ENCODE data around the gene RMI2. TPM values are rescaled to one million over a fixed set of nuclear protein-coding genes. Genes with fewer than 3 reads are reported as not detected.

RMI2 gene
- total RNA-seq, 2 experiments from 2014 or later: 1.3 to 1.5 TPM

GRCh38 chr16:11329071-11329491 lies 16.2 kb upstream of the RMI2 start:
- H3K36me3 Mint-ChIP-seq (ENCODE audit: low read depth): no peaks in the 10 kb centered on the region
- H3K27ac ChIP-seq (ENCODE audit: low read depth in 1 of 2, low read length in 2 of 2): no peak overlapping the region
- peaks cover 0 to 11% of the 10 kb centered on the region in 2 experiments for H3K9me3 ChIP-seq (ENCODE audit: control insufficient read depth in 1 of 2, insufficient read depth in 1 of 2, low read length in 2 of 2)
- peak overlapping the region; percentile 16 for H3K4me3 ChIP-seq (ENCODE audit: low read length)
- no peaks in the 10 kb centered on the region for H3K9me3 Mint-ChIP-seq
- intact Hi-C loops (cut with DNase I, micrococcal nuclease): loop anchor here in 1 of 2 experiments (2.0 kb wide), 1 partner anchor 26 kb away; no protein-coding TSS in a partner anchor
- ATAC-seq (ENCODE audit: poor library complexity): peak; percentile 43
- CTCF ChIA-PET: interaction anchor here (1.0 kb wide), 1 partner anchor 74 kb away, joined by 3 read pairs; no protein-coding TSS in a partner anchor
- peaks cover 0 to 2% of the 10 kb centered on the region in 2 experiments for H3K27me3 ChIP-seq (ENCODE audit: control insufficient read depth in 1 of 2, insufficient read depth in 2 of 2, low read length in 2 of 2)
- peaks cover 27% of the 10 kb centered on the region for H3K4me1 Mint-ChIP-seq (ENCODE audit: low read depth)
- TF ChIP-seq CTCF (IDR thresholded peaks at IDR 0.05): no peak
- no peaks in the 10 kb centered on the region for H3K36me3 ChIP-seq (ENCODE audit: insufficient read depth, low read length)
- POLR2A ChIA-PET: interaction anchor here (2.6 kb wide), 1 partner anchor 73 kb away, joined by 14 read pairs; the partner anchor contains the start of gene SOCS1
- DNase-seq: peak in 1 of 14 experiments; percentile 9
- H3K27me3 Mint-ChIP-seq: no peaks in the 10 kb centered on the region
- peak overlapping the region; percentile 35 for H3K27ac Mint-ChIP-seq
- H3K4me3 Mint-ChIP-seq: peak overlapping the region; percentile 31
- H3K4me1 ChIP-seq (ENCODE audit: insufficient read depth, low read length): peaks cover 34% of the 10 kb centered on the region

- TF ChIP-seq CTCF (IDR thresholded peaks at IDR 0.05): no peak
- intact Hi-C loops (cut with DNase I, micrococcal nuclease): loop anchor here in 1 of 2 experiments (2.0 kb wide), 1 partner anchor 25 kb away; no protein-coding TSS in a partner anchor
- Mint-ChIP-seq H3K4me1 (ENCODE audit: low read depth) (peaks cover 27% of the 10 kb centered on the region), H3K4me3 (no peak overlapping the region), H3K36me3 (ENCODE audit: low read depth) (no peaks in the 10 kb centered on the region), H3K27me3 (no peaks in the 10 kb centered on the region), H3K9me3 (no peaks in the 10 kb centered on the region), H3K27ac (no peak overlapping the region)
- Histone ChIP-seq H3K36me3 (ENCODE audit: insufficient read depth, low read length) (no peaks in the 10 kb centered on the region), H3K4me3 (ENCODE audit: low read length) (no peak overlapping the region), H3K27me3 (ENCODE audit: control insufficient read depth in 1 of 2, insufficient read depth in 2 of 2, low read length in 2 of 2) (peaks cover 0 to 2% of the 10 kb centered on the region in 2 experiments), H3K4me1 (ENCODE audit: insufficient read depth, low read length) (peaks cover 34% of the 10 kb centered on the region), H3K27ac (ENCODE audit: low read depth in 1 of 2, low read length in 2 of 2) (no peak overlapping the region), H3K9me3 (ENCODE audit: control insufficient read depth in 1 of 2, insufficient read depth in 1 of 2, low read length in 2 of 2) (peaks cover 0 to 11% of the 10 kb centered on the region in 2 experiments)
- DNase-seq: no peak
- POLR2A ChIA-PET: interaction anchor here (2.6 kb wide), 1 partner anchor 74 kb away, joined by 14 read pairs; the partner anchor contains the start of gene SOCS1
- CTCF ChIA-PET: interaction anchor here (1.5 kb wide), 1 partner anchor 105 kb away, joined by 3 read pairs; no protein-coding TSS in a partner anchor
- no peak for ATAC-seq (ENCODE audit: poor library complexity)
These were observed 15.4 kb upstream of the RMI2 start for GRCh38 chr16:11329891-11330290.

- no peak overlapping the region for H3K27ac Mint-ChIP-seq
- POLR2A ChIA-PET: interaction anchor here (2.6 kb wide), 1 partner anchor 75 kb away, joined by 14 read pairs; the partner anchor contains the start of gene SOCS1
- no peaks in the 10 kb centered on the region for H3K27me3 Mint-ChIP-seq
- Histone ChIP-seq H3K27me3 (ENCODE audit: control insufficient read depth in 1 of 2, insufficient read depth in 2 of 2, low read length in 2 of 2) (peaks cover 0 to 2% of the 10 kb centered on the region in 2 experiments), H3K4me3 (ENCODE audit: low read length) (no peak overlapping the region), H3K9me3 (ENCODE audit: control insufficient read depth in 1 of 2, insufficient read depth in 1 of 2, low read length in 2 of 2) (peaks cover 0 to 11% of the 10 kb centered on the region in 2 experiments), H3K36me3 (ENCODE audit: insufficient read depth, low read length) (no peaks in the 10 kb centered on the region), H3K4me1 (ENCODE audit: insufficient read depth, low read length) (peaks cover 29% of the 10 kb centered on the region), H3K27ac (ENCODE audit: low read depth in 1 of 2, low read length in 2 of 2) (no peak overlapping the region)
- H3K4me1 Mint-ChIP-seq (ENCODE audit: low read depth): peaks cover 27% of the 10 kb centered on the region
- H3K36me3 Mint-ChIP-seq (ENCODE audit: low read depth): no peaks in the 10 kb centered on the region
- H3K4me3 Mint-ChIP-seq: no peak overlapping the region
- ATAC-seq (ENCODE audit: poor library complexity) (no peak), DNase-seq (no peak)
- TF ChIP-seq CTCF (IDR thresholded peaks at IDR 0.05): no peak
- H3K9me3 Mint-ChIP-seq: no peaks in the 10 kb centered on the region
- intact Hi-C loops (cut with DNase I, micrococcal nuclease): no loop called here
- CTCF ChIA-PET: interaction anchor here (1.5 kb wide), 1 partner anchor 106 kb away, joined by 3 read pairs; no protein-coding TSS in a partner anchor
These were observed 14.6 kb upstream of the RMI2 start for GRCh38 chr16:11330526-11331237.

All from CD4-positive, alpha-beta T cell (primary cell).